Epithelial cell of esophagus (primary cell): ENCODE results near the gene FNIP1.

ENCODE experiments used
- DNase-seq: peaks from one replicate; pipeline ENCODE4 v3.0.0; 2010; ENCODE audit warnings: low read depth
- H3K4me3 ChIP-seq: 2 replicates; pipeline ENCODE4 v1.5.1; 2011; ENCODE audit warnings: mild to moderate bottlenecking, low read length, control low read depth
- CTCF ChIP-seq: IDR thresholded peaks from 2 replicates; pipeline ENCODE4 v1.5.1; 2011; ENCODE audit warnings: low read depth, mild to moderate bottlenecking, low read length, control low read depth, inconsistent platforms; ENCODE audit not compliant: insufficient read depth; ENCODE audit errors: missing control alignments

Gene FNIP1

GRCh38 chr5:131634238-131634637 is 162.6 kb downstream of the FNIP1 start:
- peak overlapping the region; percentile 92 for H3K4me3 ChIP-seq
- no peak for DNase-seq
- no peak for TF ChIP-seq CTCF

GRCh38 chr5:131633830-131634229 is 163.0 kb downstream of the FNIP1 start:
- no peak for DNase-seq
- TF ChIP-seq CTCF: no peak
- peak overlapping the region; percentile 92 for H3K4me3 ChIP-seq

GRCh38 chr5:131630963-131631350 is 165.9 kb downstream of the FNIP1 start:
- no peak for DNase-seq
- no peak overlapping the region for H3K4me3 ChIP-seq
- no peak for TF ChIP-seq CTCF

GRCh38 chr5:131630208-131630962 is 166.4 kb downstream of the FNIP1 start:
- DNase-seq: peak; percentile 46
- no peak overlapping the region for H3K4me3 ChIP-seq
- no peak for TF ChIP-seq CTCF

- DNase-seq: peak; percentile 54
Measured at GRCh38 chr5:131628990-131629389, 167.8 kb downstream of the FNIP1 start.

GRCh38 chr5:131627207-131627865 is 169.5 kb downstream of the FNIP1 start:
- no peak for TF ChIP-seq CTCF
- H3K4me3 ChIP-seq: no peak overlapping the region
- DNase-seq: no peak

More at GRCh38 chr5:131628990-131629389, 167.8 kb downstream of the FNIP1 start:
- H3K4me3 ChIP-seq: no peak overlapping the region
- no peak for TF ChIP-seq CTCF
